GM18520 (cell line): ENCODE results near the gene TRIM7.
"Not testable (repeated sequence)": the region's sequence is repeated elsewhere in the genome, so short reads cannot be mapped to it uniquely, and the experiment has no call there.

Source experiments
- ATAC-seq: cut with Tn5 transposase; IDR thresholded peaks from one replicate; pipeline ENCODE4 v1.9.1; 2021; ENCODE audit not compliant: unreplicated experiment

The TRIM7 gene

DNA sequence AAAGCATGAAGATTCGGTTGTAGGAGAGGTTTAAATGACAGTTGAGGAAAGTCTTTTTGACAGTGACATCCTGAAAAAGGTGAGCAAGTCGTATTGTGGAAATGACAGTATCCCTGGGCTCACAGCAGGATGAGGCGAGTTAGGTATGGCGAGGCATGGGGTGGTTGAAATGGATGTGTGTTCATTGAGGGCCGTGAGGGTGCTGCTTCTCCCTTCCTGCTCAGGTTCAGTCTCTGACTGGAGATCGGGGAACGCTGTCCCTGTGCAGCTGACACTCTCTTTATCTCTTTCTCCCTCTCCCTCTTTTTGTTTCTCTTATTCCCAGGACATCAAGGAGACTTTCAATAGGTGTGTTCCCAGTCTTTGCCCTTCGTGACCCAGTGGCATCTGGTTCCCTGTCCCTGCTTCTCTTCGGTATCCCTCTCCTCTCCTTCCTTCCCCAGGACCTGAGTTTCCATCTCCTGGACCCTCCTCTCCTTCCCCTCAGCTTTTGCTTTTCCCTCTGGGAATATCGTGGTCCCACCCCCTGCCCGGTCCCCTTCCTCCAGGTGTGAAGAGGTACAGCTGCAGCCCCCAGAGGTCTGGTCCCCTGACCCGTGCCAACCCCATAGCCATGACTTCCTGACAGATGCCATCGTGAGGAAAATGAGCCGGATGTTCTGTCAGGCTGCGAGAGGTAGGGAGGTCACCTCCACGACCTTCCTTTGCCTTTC, 28.2 kb upstream of the TRIM7 start:
- no peak for ATAC-seq

DNA sequence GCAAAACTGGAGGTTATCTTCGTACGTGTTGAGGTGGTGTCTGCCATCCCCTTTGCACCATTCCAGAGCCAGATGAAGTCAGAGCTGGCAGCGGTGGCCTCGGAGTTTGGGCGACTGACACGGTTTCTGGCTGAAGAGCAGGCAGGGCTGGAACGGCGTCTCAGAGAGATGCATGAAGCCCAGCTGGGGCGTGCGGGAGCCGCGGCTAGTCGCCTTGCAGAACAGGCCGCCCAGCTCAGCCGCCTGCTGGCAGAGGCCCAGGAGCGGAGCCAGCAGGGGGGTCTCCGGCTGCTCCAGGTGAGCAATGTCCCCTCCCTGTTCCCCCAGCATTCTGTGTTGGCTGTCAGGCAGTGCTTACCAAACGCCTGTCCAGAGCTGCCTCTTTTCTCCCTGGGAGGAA, 27.6 kb upstream of the TRIM7 start:
- no peak for ATAC-seq

DNA sequence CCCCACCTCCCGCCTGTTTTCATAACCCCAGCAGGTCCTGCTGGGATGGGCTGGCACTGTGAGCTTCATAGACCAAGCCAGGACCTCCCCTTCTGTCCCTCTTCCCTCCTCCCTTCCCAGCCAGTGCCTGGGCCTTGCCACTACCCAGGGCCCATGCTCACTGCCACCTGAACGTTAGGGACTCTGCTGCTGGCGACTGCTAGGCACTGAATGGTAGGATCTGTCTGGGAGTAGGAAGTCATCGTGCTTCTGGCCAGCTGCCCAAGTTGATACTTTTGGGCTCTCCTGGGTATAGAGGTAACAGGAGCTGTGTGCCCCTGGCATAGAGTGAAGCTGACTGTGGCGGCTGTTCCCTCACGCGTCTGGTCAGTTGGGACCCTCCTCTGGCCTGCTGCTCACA, 26.4 kb upstream of the TRIM7 start:
- ATAC-seq = no peak

DNA sequence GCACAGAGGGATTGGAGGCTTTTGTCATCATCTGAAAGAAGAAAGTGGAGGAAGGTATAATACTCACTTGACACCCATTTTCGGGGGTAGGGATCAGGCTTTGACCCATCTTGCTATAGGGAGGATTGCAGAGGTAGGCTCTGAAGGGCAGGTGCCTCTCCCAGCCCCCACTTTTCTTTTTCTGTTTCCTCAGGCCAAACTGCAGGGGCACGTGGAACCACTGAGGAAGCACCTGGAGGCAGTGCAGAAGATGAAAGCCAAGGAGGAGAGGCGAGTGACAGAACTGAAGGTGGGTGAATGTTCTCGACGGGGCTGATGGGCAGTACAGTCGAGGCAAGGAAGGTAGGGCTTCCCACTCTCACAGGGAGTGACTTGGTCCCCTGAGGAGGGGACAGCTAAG, 25.6 kb upstream of the TRIM7 start:
- ATAC-seq = no peak

DNA sequence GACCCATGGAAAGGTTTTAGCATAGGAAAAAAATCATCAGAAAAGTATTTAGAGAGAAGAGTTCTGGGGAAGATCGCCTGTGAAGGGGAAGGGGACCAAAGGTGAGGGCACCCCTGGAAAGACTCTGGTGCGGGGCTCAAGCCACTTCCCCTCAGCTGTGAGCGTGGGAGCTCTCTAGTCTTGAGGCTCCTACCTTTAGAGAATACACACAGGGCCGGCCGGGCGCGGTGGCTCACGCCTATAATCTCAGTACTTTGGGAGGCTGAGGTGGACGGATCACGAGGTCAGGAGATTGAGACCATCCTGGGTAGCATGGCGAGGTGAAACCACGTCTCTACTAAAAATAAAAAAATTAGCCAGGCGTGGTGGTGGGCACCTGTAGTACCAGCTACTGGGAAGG, 25.0 kb upstream of the TRIM7 start:
- ATAC-seq = no peak

DNA sequence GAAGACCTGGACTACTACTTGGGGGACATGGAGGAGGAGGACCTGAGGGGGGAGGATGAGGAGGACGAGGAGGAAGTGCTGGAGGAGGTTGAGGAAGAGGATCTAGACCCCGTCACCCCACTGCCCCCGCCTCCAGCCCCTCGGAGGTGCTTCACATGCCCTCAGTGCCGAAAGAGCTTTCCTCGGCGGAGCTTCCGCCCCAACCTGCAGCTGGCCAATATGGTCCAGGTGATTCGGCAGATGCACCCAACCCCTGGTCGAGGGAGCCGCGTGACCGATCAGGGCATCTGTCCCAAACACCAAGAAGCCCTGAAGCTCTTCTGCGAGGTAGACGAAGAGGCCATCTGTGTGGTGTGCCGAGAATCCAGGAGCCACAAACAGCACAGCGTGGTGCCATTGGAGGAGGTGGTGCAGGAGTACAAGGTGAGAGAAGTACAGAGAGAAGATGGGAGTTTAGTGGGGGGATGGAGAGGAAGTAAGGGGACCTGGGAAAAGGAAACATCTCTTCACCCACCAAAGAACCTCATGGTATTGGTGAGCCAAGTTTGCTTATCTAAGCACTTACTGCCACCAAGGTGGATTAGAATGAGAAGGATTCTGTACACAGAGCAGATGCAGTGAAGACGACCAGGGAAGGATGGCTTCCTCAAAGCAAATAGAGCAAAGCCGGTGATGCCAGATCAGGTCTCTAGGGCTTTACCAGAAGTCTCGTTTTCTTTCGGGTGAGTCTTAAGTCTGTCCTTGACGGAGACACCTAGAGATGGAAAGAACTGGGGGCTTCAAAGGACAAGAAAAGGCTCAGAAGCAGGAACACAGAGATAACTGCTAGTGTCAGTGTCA, 19.6 kb upstream of the TRIM7 start:
- ATAC-seq = no peak

DNA sequence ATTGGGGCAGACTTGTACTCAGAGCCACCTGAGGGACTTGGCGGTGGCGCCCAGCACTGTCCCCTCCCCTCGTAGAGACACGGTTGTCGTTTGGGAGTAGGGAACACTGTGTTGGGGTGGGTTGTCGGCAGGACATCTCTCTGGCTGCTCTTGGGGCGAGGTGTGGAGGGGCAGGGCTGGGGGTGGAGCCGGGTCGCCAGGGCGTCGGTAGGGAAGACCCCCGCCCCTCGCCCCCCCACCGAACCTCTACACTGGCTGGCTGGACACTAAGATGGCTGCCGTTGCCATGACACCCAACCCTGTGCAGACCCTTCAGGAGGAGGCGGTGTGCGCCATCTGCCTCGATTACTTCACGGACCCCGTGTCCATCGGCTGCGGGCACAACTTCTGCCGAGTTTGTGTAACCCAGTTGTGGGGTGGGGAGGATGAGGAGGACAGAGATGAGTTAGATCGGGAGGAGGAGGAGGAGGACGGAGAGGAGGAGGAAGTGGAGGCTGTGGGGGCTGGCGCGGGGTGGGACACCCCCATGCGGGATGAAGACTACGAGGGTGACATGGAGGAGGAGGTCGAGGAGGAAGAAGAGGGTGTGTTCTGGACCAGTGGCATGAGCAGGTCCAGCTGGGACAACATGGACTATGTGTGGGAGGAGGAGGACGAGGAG, 18.9 kb upstream of the TRIM7 start:
- ATAC-seq = no peak

DNA sequence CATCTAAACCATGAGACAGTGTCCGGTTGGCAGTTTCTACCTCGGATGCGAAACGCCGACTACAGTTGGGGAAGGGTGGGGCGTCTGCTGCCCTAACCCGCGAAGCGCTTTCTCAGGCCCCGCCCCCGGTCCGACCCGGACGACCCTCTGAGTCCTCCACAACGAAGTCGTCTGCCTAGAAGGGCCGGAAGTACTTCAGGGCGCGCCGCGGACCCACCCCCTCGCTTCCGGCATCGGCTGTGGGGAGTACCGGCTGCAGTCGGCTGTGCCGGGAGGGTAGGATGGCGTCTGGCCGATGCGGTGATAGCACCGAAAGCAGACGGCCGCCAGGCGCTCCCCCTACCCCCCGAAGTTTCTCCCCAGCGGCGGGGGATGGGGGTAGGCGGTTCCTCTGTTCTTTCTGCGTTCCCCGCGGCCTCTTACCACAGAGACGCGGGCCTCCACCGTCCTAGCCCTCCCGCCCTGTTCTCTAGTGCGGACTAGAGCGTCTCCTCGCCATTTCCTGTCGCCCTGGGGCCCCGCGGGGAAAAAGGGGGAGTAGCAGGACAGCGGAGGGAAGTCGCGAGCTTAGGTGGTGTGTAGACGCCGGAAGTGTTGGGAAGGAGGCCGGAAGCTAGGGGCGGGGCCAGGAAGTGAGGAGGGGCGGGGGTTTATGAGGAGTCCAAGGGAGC, 18.2 kb upstream of the TRIM7 start, which contains the start of gene TRIM41:
Gene TRIM41, plus strand, starts transcription at position 224 of the 671 bp plus-strand sequence. CDS start 719 bp downstream, outside the sequence.
- ATAC-seq = peak; percentile 44

DNA sequence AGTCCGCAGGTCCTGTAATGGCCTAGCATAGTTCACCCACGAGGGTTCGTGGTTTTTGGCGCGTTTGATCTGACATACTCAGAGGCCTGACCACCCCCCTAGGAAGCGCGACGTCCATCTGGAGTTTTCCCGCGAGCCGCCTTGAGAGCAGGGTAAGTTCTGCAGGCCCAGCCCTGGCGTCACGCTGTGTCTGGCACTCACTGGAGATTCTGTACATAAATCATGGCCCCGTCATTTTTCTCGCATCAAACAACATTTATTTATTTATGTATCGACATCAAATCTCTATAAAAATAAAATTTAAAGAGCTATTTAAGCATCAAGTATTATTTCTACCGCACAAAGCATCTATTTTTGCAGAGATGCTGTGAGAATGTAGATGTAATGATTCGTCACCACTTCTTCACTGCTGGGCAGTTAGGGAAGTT, 17.6 kb upstream of the TRIM7 start:
- ATAC-seq = no peak

DNA sequence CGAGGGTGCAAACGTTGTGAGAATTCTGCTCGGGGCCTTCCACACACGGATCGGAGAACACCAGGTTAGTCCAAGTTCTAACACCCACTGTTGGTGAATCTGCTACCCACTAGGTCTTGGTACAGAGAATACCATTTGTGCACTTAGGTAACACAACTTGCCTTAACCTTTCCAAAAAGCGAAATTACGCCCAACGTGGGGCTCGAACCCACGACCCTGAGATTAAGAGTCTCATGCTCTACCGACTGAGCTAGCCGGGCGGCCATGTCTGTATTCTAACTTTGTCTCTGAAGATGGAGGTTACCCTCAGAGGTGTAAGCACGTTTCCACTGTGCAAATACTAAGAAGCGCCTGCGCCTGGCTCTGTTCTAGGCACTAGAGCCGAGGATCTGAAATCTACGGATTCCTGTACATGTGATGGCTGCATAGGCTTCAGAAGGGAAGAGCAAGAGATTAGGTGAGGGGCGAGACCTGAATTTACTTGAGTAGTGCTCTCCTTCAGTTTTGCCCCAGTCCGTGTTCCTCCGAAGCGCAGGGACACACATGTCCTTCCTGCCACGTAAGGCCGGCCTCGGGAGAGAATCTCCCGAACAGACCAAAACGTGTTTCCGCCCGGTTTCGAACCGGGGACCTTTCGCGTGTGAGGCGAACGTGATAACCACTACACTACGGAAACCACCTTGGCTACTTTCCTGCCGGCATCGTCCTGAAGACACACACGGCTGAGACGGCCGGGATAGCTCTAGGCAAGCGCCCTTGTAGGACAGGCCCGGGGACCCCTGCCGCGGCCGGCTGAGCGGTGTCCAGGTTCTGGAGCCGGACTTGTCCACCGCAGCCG, 17.0 kb upstream of the TRIM7 start:
- ATAC-seq = peak; percentile 23

DNA sequence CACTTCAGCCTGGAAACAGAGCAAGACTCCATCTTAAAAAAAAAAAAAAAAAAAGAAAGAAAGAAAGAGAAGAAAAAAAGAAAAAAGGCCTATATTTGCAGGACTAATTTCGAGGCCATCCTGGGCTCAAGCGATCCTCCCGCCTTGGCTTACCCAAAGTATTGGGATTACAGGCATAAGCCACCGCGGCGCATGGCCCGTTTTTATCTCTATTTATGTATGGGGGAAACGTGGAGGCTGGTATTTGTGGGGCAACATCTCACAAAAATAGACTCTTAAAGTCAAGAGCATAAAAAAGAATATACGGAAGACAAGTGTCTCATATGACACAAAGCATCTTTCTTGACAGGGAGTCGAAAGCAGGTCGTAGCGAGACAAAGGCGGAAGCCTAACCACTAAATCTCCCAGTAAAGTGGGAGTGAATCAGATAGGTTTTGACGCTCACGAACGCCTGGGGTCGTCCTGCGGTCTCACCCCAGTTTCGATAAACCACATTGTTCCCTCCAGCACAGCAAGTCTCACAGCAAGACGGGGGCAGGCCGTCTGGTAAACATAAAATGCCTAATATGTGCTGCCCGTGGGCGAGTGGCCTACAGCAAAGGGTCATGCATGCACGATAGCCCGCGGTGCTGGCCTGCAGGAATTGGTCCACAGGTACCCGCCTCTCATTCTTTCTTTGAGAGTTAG, 16.3 kb upstream of the TRIM7 start:
- no peak for ATAC-seq

DNA sequence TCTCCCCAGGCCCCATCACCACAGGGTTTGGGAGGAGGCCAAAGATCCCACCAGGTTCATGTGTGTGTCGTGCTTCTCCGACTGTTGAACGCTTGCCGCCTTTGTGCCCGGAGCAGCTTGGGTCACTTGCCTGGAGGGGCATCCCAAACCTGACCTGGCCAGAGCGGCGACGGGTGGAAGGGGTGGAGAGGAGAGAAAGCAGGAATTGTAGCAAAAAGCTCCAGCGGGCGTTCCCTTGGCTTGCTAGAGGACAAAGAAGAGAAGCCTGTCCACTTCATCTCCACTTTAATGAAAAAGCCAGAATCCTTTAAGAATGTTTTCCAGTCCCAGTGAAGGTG, 15.2 kb upstream of the TRIM7 start:
- ATAC-seq = no peak

DNA sequence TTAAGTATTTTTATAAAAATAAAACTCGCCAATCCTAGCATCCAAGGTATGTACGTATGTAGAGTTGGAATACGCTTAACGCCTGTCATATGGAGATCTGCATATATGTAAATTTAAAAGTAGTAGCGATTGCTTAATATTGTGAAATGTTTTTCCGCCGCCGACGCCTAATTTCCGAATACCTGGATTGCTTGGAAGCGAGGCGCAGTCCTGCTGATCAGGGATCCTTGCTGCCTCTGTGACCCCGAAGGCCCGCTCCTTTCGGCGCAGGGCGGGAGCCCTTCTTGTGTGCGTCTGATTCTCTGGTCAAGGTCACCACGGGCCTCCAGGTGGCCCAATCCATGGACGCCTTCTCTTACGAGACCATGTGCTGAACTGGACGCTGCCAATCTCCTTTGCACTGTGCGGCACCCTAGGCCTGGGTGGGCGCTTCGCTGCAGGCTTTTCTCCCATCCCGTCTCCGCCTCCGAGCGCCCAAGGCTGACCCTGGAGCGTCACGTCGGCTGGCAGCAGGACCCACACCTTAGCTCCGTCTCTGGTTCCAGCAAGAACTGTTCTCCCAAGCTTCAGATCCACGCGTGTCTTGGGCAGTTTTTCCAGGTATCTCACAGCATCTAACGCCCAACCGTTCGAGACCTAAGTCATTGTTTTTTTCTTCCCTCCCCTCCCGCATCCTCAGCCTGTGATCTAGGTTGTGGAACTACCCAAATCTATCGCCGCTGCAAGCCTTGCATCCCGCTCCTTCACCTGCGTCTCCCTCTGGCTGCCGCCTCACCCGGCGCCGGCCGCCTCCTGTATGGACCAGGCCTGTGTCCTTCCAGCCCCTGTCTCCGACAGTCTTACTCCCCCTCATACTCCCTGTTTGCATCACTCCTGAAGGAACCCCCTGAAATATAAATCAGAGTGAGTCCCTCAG, 14.5 kb upstream of the TRIM7 start:
- ATAC-seq = no peak

DNA sequence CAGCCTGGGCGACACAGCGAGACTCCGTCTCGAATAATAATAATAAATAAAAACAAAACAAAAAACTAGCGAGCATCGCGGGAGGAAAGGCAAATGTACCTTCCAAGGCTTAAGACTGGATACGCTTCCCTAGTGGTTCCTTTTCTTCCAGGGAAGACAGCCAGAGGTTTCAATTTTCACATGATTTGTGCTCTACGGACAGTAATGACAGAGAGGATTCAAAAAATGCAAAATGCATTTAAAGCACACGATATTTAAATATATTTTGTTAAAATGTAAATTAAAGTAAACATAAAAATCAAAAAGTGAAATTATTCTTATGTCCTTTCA, 13.8 kb upstream of the TRIM7 start:
- ATAC-seq = no peak

DNA sequence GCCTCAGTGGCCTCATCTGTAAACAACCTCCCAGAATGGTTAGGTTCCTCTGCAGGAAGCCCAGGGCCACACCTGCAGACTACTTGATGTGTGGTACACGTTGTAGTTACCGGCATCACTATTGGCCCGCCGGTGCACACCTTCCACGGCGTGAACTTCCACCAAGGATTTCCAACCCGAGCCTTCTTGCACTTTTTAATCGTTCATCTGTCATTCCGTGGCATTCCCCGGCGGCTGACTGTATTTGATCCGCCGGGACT, 12.7 kb upstream of the TRIM7 start:
- no peak for ATAC-seq

DNA sequence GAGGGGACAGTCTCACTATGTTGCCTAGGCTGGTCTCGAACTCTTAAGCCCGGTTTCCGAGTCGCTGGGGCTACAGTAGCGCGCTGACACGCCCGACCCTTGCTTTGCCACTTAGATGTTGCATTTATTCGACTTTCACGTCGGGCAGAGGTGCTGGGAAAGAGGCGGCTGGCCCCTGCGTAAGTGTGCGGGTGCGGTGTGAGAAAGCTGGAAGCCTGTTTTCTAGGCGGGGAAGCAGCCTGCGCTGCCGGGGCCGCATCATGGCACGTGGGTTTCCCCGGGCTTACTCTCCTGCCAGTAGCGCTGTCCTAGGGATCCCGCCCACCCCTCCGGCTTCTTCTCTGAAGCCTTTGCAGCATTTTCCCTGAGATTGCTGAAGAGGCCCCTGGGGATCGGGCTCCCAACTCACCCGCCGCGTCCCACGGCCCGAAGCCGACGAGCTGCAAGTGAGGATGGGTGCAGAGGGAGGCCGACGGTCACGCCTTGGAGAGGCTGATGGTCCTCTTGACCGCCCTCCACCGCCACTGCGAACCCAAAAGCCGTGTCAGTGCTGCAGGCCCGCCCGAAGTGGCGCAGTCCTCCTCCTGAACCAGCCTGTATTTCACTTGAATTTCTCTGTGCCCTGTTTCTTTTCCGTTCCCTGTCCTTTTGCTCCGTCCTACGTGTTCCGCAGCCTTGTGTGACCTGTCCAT, 12.3 kb upstream of the TRIM7 start:
- ATAC-seq = no peak

DNA sequence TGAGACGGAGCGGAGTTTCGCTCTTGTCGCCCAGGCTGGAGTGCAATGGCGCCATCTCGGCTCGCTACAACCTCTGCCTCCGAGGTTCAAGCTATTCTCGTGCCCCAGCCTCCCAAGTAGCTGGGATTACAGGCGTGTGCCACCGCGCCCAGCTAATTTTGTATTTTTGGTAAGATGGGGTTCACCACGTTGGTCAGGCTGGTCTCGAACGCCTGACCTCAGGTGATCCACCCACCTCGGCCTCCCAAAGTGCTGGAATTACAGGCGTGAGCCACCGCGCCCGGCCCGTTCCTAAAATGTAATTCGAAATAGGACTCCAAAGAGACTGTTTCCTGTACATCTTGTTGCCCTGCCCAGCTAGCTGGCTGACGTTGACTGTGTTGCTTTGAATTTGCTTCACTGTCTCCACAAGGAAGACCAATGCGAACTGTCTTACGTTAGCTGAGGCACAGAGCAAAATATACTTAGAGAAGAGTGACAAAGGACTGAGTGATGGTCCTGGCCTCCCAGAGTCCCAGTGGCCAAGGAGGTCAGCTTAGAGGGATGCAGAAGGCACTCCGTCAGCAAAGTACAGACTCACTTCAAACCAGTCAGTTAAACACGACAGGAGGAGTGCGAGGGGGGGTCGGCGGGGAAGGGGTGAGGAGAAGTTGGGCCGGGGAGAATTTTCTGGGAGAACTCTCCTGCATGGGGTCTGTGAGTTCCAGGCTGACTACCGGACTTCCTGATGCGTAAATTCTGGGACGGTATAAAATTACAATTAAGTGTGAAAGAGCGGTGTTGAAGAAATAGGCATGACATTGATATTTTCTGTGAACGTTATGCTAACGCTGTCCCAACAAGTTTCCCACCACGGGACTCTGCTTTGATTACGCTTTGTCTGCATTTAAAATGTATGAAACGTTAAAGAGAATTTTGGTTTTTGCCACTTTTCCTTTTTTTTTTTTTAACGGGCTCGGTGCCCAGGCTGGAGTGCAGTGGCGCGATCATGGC, 11.3 kb upstream of the TRIM7 start:
- no peak for ATAC-seq

DNA sequence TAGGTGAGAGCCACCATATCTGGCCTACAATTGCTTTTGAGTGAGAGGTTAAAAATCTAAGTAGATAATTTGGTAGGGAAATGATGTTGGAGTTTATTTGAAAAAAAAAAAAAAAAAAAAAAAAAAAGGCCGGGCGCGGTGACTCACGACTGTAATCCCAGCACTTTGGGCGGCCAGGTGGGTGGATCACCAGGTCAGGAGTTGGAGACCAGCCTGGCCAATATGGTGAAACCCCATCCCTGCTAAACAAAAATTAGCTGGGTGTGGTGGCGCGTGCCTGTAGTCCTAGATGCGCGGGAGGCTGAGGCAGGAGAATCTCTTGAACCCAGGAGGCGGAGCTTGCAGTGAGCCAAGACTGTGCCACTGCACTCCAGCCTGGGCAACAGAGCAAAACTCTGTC, 9.3 kb upstream of the TRIM7 start:
- ATAC-seq = not testable (repeated sequence)
